Measurements from ENCODE around the gene IGSF8. TPM values are rescaled to one million over a fixed set of nuclear protein-coding genes. Genes with fewer than 3 reads are reported as not detected.

IGSF8 gene
- total RNA-seq, 1 donor from 2014 or later, result 28.4 TPM

- Mint-ChIP-seq H3K27me3 (ENCODE audit: low read depth) (peaks cover 82% of the 10 kb centered on the region), H3K4me3 (no peak overlapping the region), H3K36me3 (ENCODE audit: low read depth) (no peaks in the 10 kb centered on the region), H3K27ac (ENCODE audit: unreplicated experiment) (no peak overlapping the region), H3K9me3 (no peaks in the 10 kb centered on the region), H3K4me1 (no peaks in the 10 kb centered on the region)
- DNase-seq (ENCODE audit: low read depth, low spot score), result no peak
- no peak for TF ChIP-seq CTCF (conservative IDR thresholded peaks at IDR 0.05)
Observed at GRCh38 chr1:160075836-160076235, 22.6 kb downstream of the IGSF8 start.

DNA sequence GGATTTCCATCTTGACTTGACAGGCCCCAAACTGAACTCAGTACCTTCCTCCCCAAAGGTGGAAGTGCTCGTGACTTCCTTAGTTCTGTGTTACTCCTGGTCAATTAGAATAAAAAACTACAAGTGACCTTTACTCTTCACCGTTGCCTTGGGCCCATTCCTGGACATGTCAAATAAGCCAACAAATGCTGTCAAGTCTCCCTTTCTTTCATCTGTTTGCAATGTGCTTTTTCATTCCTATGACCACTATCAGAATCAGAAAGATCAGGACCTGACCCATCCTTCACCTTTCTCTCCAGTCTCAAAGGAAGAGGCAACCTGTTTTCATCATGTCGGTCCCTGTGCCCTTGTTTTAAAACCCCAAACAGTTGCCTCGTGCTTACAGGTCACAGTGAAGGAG lies 23.6 kb downstream of the IGSF8 start:
- Mint-ChIP-seq H3K9me3 (no peaks in the 10 kb centered on the region), H3K4me3 (no peak overlapping the region), H3K4me1 (peaks cover 8% of the 10 kb centered on the region), H3K36me3 (ENCODE audit: low read depth) (no peaks in the 10 kb centered on the region), H3K27ac (ENCODE audit: unreplicated experiment) (no peak overlapping the region), H3K27me3 (ENCODE audit: low read depth) (peaks cover 80% of the 10 kb centered on the region)
- DNase-seq (ENCODE audit: low read depth, low spot score), result no peak
- TF ChIP-seq CTCF (conservative IDR thresholded peaks at IDR 0.05), result no peak

- no peaks in the 10 kb centered on the region for H3K36me3 Mint-ChIP-seq (ENCODE audit: low read depth)
- peaks cover 24% of the 10 kb centered on the region for H3K4me1 Mint-ChIP-seq
- no peaks in the 10 kb centered on the region for H3K9me3 Mint-ChIP-seq
- TF ChIP-seq CTCF (conservative IDR thresholded peaks at IDR 0.05), result no peak
- no peak overlapping the region for H3K27ac Mint-ChIP-seq (ENCODE audit: unreplicated experiment)
- no peak overlapping the region for H3K4me3 Mint-ChIP-seq
- H3K27me3 Mint-ChIP-seq (ENCODE audit: low read depth), result peaks cover 76% of the 10 kb centered on the region
- no peak for DNase-seq (ENCODE audit: low read depth, low spot score)
Observed at GRCh38 chr1:160071289-160071688, 27.1 kb downstream of the IGSF8 start.

GRCh38 chr1:160070243-160071163 lies 27.9 kb downstream of the IGSF8 start:
- Mint-ChIP-seq H3K27me3 (ENCODE audit: low read depth) (peaks cover 75% of the 10 kb centered on the region), H3K4me3 (peak overlapping the region; percentile 87), H3K4me1 (peaks cover 28% of the 10 kb centered on the region), H3K9me3 (no peaks in the 10 kb centered on the region), H3K27ac (ENCODE audit: unreplicated experiment) (no peak overlapping the region), H3K36me3 (ENCODE audit: low read depth) (no peaks in the 10 kb centered on the region)
- peak; percentile 74 for DNase-seq (ENCODE audit: low read depth, low spot score)
- no peak for TF ChIP-seq CTCF (conservative IDR thresholded peaks at IDR 0.05)

- DNase-seq (ENCODE audit: low read depth, low spot score), result no peak
Observed at GRCh38 chr1:160069460-160070231, 28.8 kb downstream of the IGSF8 start, which contains the start of gene KCNJ10. Gene KCNJ10, minus strand, starts transcription at chr1:160070160. Its CDS starts 27,628 bp downstream, at chr1:160042532.

More at GRCh38 chr1:160069460-160070231, 28.8 kb downstream of the IGSF8 start, which contains the start of gene KCNJ10:
- Mint-ChIP-seq H3K27me3 (ENCODE audit: low read depth) (peaks cover 68% of the 10 kb centered on the region), H3K4me1 (peaks cover 36% of the 10 kb centered on the region), H3K36me3 (ENCODE audit: low read depth) (no peaks in the 10 kb centered on the region), H3K9me3 (no peaks in the 10 kb centered on the region), H3K27ac (ENCODE audit: unreplicated experiment) (no peak within 1 kb of the TSS), H3K4me3 (peak within 1 kb of the TSS; percentile 87)
- no peak for TF ChIP-seq CTCF (conservative IDR thresholded peaks at IDR 0.05)
